Erythroblast (primary cell): ENCODE data around the gene IL16.

ENCODE experiments used
- DNase-seq, 2 experiments: peaks; one replicate each; lab custom pipeline; 2025; lab: John Stamatoyannopoulos, UW
- GATA1 ChIP-seq: IDR thresholded peaks from 2 replicates; pipeline ENCODE4 v1.6.1; 2011; ENCODE audit warnings: low read depth, mild to moderate bottlenecking, control low read depth, low read length, moderate library complexity
- POLR2A ChIP-seq: IDR thresholded peaks from 2 replicates; pipeline ENCODE4 v1.6.1; 2011; ENCODE audit warnings: mild to moderate bottlenecking, low read length

IL16 gene

DNA sequence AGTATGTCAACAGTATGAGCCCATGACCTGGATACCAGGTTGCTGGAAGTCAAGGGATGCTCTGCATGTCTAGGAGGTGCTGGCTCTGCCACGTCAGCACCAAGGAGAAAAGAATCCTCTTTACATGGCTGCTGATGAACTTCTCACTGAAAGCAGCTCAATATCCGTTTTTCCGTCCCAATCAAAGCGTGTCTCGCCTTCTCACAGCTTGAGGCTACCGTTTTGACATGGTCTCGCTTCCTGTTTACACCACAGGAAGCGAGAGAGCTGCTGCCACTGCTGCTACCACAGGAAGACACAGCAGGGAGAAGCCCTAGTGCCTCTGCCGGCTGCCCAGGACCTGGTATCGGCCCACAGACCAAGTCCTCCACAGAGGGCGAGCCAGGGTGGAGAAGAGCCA, 100.0 kb downstream of the IL16 start:
- TF ChIP-seq POLR2A: no peak
- TF ChIP-seq GATA1: no peak
- DNase-seq: no peak

DNA sequence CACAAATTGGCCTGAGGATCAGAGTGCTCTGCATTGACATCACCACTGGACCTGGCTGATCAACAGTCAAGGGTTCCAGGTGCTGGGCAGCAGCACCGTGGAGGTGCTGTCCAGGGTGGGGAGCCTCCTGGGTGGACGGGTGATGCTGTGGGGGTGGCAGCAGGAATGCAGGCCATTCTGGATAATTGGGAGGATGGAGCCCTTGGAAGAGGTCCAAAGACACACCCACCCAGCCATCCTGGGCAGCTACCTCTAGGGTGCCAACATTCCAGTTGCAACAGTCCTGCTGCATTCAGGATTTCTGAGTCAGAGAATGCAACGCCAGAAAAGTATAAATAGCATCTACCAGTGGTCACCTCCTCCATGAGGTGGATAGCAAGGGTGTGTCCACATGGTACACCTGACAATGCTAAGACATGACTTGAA, 100.5 kb downstream of the IL16 start:
- no peak for DNase-seq

DNA sequence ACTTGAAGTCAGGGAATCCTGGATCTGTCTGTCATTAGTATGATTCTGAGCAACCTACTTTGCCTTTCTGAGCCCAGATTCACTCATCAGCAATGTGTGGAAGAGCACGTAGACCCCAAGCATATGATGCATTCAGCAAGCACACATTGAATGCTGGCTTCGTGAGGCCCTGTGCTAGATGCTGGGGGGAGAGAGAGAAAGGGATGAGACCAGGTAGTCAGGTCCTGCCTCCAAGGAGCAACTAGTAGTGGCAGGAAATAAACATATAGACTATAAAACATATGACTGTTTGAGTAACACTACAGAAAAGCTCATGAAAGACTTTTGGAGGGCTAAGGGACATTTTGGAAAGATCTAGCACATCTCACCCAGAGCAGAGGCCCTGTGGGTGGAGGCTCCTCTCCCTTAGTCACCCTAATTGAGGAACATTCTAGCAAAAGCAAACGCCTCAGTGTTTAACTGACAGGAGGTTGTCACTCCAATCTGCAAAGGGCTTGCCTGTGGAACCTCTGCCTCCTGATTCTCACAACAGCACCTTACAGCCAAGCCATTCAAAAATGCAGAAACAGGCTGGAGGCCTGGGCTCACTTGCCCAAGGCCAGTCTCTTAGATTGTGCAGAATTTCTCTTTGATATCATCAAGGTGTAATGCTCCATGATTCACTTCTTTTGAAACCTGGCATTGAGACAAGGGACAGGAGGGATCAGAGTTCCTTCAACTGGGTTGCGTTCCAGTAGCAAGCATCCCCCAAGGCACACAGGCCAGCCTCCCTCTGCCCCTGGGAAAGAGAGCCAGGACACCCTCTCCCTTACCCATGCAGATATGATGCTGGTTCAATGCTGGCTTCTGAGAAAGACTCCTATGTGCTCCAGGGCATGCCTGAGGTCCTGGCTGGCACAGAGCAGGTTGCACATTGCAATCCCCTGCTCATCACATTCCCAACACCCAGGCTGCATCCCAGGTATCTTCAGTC, 101.2 kb downstream of the IL16 start:
- no peak for DNase-seq
- TF ChIP-seq GATA1 (no peak), POLR2A (no peak)

More for the DNA sequence above, 100.5 kb downstream of the IL16 start:
- TF ChIP-seq POLR2A: no peak
- TF ChIP-seq GATA1: no peak

DNA sequence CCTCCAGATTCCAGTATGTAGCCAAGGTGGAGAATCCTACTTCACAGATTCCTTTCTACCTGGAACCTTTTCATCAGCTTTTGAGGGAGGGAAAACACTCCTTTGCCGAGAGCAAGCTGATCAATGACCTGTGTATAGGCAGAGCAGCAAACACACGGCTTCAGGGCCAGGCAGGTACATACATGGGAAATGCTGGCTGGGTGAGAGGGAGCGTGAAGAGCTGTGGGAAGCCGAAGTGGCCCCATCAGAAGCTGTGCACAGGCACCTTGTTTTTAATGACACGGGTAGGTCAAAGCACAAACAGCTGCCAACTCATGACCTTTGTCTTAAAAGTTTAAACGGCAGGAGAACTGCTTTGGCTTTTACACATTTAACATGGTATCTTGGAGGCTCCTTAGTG, 101.9 kb downstream of the IL16 start:
- TF ChIP-seq POLR2A (no peak), GATA1 (no peak)
- no peak for DNase-seq

DNA sequence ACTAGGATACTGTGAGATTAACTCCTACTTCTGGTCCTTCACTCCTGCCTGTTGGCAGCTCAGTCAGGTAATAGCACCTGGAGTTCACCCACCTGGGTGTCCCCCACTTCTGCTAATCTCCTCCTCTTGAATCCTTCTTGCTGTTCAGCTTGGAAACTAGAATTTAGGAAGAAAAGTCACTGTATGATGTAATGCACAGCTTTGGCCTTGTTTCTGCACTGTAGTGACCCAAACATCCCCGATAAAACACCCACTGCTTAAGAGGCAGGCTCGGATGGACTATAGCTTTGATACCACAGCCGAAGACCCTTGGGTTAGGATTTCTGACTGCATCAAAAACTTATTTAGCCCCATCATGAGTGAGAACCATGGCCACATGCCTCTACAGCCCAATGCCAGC, 102.5 kb downstream of the IL16 start:
- DNase-seq: no peak
- TF ChIP-seq POLR2A (no peak), GATA1 (no peak)

DNA sequence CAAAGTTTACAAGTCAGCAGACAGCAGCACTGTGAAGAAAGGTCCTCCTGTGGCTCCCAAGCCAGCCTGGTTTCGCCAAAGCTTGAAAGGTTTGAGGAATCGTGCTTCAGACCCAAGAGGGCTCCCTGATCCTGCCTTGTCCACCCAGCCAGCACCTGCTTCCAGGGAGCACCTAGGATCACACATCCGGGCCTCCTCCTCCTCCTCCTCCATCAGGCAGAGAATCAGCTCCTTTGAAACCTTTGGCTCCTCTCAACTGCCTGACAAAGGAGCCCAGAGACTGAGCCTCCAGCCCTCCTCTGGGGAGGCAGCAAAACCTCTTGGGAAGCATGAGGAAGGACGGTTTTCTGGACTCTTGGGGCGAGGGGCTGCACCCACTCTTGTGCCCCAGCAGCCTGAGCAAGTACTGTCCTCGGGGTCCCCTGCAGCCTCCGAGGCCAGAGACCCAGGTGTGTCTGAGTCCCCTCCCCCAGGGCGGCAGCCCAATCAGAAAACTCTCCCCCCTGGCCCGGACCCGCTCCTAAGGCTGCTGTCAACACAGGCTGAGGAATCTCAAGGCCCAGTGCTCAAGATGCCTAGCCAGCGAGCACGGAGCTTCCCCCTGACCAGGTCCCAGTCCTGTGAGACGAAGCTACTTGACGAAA, 103.1 kb downstream of the IL16 start:
- DNase-seq: no peak
- TF ChIP-seq POLR2A: no peak
- TF ChIP-seq GATA1: no peak

DNA sequence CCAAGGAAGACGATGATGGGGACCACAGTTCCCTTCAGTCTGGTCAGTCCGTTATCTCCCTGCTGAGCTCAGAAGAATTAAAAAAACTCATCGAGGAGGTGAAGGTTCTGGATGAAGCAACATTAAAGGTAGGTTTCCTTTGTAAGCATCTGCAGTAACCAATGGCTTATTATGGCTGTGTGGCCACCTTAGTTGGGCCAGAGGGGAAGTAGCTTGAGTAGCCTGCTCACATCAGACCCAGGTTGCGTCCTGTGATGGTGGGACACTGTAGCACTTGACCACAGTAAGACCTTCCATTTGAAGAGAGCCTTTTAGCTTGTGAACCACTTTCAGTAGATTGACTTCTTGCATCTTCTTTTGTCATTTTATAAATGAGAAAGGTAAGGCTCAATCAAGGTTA, 104.7 kb downstream of the IL16 start:
- no peak for DNase-seq
- TF ChIP-seq GATA1: no peak
- no peak for TF ChIP-seq POLR2A

DNA sequence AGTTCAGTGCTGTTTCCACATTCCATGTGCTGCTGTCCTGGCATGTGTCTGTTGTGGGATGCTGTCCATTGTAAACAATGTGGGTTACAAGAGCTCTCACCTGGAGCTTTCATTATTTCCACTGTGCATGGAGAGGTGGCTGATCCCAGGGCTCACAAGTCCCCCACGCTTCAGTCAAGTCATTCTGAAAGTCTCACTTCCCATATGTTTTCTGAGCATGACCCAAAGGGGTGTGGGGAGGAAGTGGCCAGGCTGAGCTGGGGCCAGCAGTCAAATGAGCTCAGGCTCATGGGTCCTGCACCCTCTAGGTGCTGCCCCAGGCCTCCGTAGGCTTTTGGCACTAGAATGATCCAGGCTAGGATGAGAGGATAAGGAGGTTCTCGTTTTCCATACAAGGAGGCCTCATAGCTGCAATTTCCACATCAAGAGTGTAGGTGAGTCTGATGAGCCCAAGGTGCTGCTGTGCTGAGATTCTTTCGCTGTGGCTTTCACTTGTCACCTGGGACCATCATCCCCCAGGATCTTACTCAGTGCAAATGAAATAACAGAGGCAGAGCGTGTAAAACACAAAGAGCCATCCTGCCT, 105.2 kb downstream of the IL16 start:
- TF ChIP-seq POLR2A (no peak), GATA1 (no peak)
- no peak for DNase-seq

DNA sequence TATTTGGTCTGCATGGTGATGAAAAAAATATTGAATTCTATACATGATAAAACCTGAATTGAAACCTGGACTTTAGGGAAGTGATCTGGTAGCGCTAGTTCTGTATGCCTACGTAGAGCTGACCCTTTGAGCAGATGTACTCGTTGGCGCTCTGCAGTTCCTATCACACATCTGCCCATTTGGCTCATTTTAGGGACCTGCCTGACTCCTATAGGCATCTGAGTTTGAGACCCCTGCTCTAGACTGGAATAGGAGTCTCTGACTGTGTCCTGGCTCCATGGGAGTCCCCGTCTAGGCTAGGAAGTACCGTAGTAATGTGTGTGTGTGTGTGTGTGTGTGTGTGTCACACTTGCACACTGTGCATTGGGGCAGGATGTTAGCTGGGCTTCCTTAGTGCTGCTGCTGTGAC, 106.0 kb downstream of the IL16 start:
- DNase-seq: no peak
- TF ChIP-seq POLR2A (no peak), GATA1 (no peak)

DNA sequence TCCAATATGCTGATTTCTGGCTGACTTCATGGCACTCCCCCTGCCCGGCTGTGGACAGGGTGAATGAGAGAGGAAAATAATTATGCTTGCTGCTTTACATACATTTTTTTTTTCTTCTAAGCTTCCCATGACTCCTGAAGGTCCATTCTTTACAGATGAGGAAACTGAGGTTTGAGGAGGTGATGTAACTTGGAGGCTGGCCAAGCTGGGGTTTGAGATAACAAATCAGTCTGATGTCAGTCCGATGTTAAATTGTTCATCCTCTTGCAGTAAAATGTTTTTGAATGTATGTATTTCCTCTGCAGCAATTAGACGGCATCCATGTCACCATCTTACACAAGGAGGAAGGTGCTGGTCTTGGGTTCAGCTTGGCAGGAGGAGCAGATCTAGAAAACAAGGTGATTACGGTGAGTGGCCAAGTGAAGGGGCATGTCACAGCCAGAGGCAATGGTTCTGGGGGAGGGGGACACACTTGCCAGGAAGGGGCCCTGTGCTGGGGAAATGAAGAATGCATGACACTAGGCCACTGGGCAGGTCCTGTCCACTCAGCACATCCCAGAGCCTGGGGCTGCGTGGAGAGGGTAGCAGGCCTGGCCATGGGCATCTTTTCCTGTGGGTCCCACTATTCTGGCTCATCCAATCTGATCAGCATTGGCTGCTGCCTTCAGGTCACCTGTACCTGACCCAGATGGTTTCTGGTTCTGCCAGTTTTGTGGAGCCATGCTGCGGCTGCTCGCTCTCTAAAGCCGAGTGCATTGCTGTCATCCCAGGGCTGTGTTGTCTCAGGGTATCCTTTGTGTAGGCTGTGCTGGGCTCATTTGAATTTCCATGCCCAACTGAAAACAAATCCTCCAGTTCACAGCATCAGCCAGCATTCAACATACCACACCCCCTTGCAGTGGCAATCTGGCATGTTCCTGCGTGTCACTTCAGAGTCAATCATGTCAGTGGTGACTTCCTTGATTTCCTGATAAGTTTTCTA, 106.9 kb downstream of the IL16 start:
- TF ChIP-seq POLR2A (no peak), GATA1 (no peak)
- no peak for DNase-seq

DNA sequence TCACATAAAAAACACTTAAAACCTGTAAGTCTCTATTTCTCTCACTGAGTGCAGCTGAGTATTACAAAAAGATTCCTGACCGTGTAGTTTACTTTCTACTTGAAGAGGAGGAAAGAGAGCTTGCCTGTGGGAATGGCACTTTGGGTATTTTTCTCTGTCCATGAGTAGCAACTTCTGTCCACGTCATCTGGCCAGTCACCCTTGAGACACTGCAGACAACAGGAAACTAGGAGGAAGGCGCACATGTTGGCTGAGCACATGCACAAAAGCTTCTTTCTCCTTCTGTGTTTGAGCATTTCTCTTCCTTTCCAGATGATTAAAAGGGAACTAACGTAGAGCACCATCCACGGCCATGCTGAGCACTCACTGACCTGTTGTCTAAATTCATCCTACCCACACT, 107.5 kb downstream of the IL16 start:
- no peak for TF ChIP-seq POLR2A
- TF ChIP-seq GATA1: no peak
- DNase-seq: no peak

DNA sequence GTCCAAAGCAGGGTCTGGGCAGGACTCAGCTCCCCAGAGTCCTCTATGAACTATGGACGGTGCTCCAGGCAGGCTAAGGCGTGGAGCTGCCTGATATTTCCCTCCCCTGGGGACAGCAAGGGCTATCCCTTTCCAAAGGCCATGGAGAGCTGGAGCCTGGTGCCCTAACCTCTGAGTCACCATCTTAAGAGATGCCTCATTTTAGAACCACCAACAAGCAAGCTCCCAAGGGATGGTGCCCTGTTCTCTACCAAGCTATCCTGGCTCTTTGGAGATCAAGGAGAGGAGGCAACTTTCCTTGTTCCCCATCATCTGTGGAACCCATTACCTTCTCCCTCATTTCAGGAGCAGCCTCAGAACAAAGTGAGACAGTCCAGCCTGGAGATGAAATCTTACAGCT, 111.6 kb downstream of the IL16 start:
- TF ChIP-seq POLR2A: no peak
- TF ChIP-seq GATA1: no peak
- no peak for DNase-seq

DNA sequence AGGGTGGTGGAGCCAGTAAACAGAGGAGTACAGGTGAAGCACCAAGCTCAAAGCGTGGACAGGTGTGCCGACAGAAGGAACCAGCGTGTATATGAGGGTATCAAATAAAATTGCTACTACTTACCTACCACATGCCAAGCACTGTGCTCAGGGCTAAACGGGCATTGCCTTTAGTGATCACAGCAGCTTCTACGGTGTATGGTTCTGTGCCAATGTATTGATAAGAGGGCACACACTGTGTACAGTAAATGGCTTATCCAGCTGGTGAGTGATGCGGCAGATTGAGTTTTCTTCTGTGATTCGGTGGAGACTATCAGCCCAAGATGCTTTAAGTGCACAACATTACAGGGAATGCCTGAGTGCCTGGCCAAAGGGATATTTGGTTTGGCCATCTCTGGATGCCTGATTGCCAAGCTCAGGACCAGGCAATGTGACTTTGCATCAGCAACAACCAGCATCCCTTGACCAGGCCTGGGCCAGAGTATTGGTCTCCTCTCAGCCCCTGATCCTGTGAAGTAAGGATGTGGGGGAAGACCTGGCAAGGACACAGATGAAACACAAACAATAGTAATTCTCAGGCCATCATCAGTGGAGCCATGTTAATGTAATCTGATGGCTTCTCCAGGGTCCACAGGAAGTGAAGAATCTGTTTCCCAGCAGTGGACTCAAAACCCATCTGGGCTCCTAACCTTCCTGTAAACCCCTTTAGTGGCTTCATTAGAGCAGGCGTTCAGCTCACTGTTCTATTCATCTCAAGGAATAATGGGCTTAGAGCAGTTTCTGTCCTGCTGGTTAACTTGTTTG, 113.2 kb downstream of the IL16 start:
- no peak for DNase-seq
- TF ChIP-seq GATA1 (no peak), POLR2A (no peak)
